Activated T-helper 17 cell treated with anti-CD3 and anti-CD28 coated beads, Interleukin-2, amount 50 U/mL, for 72 hours (primary cell): ENCODE results near the gene RIPK4. TPM values are rescaled to one million over a fixed set of nuclear protein-coding genes. Genes with fewer than 3 reads are reported as not detected.
"Not testable (repeated sequence)": the region's sequence is repeated elsewhere in the genome, so short reads cannot be mapped to it uniquely, and the experiment has no call there.

Experiments
- ATAC-seq: fragments of 150-1000 bp; cut with Tn5 transposase; replicated peaks from 2 replicates; pipeline ENCODE4 v1.10.0; 2021; ENCODE audit warnings: mild to moderate bottlenecking, moderate library complexity
- H3K27ac Mint-ChIP-seq: one replicate; pipeline ENCODE4 v1.8.0; 2022; ENCODE audit warnings: mixed read lengths
- H3K27me3 Mint-ChIP-seq: one replicate; pipeline ENCODE4 v1.8.0; 2022; ENCODE audit warnings: mixed read lengths
- H3K36me3 Mint-ChIP-seq: one replicate; pipeline ENCODE4 v1.8.0; 2022; ENCODE audit warnings: low read depth, mild to moderate bottlenecking, mixed read lengths
- H3K4me1 Mint-ChIP-seq: one replicate; pipeline ENCODE4 v1.8.0; 2022; ENCODE audit warnings: mixed read lengths
- H3K4me3 Mint-ChIP-seq: one replicate; pipeline ENCODE4 v1.8.0; 2022; ENCODE audit warnings: mild to moderate bottlenecking, mixed read lengths
- H3K9me3 Mint-ChIP-seq: one replicate; pipeline ENCODE4 v1.8.0; 2022; ENCODE audit warnings: mixed read lengths
- total RNA-seq, 2 donors: library from RNA; stranded (reverse); gene quantifications; one replicate each; pipeline ENCODE4 v1.2.3, GENCODE V29; 2022

Gene RIPK4
- total RNA-seq, 2 donors from 2014 or later, result 1.1 TPM; not detected in 1

- Mint-ChIP-seq H3K9me3 (peaks cover 21% of the 10 kb centered on the region), H3K27ac (no peak overlapping the region), H3K4me3 (no peak overlapping the region), H3K27me3 (peaks cover 42% of the 10 kb centered on the region), H3K36me3 (no peaks in the 10 kb centered on the region), H3K4me1 (no peaks in the 10 kb centered on the region)
- ATAC-seq, result no peak
Observed at GRCh38 chr21:41733951-41734689, 32.7 kb downstream of the RIPK4 start.

- Mint-ChIP-seq H3K4me3 (no peak overlapping the region), H3K27ac (no peak overlapping the region), H3K9me3 (peaks cover 11% of the 10 kb centered on the region), H3K36me3 (no peaks in the 10 kb centered on the region), H3K4me1 (no peaks in the 10 kb centered on the region), H3K27me3 (peaks cover 31% of the 10 kb centered on the region)
- ATAC-seq, result no peak
Observed at GRCh38 chr21:41731081-41731480, 35.8 kb downstream of the RIPK4 start.

- H3K27ac Mint-ChIP-seq, result no peak overlapping the region
- peaks cover 27% of the 10 kb centered on the region for H3K27me3 Mint-ChIP-seq
- H3K4me1 Mint-ChIP-seq, result no peaks in the 10 kb centered on the region
- no peak for ATAC-seq
- no peaks in the 10 kb centered on the region for H3K36me3 Mint-ChIP-seq
- peaks cover 11% of the 10 kb centered on the region for H3K9me3 Mint-ChIP-seq
- H3K4me3 Mint-ChIP-seq, result no peak overlapping the region
Observed at GRCh38 chr21:41730367-41730765, 36.5 kb downstream of the RIPK4 start.

- Mint-ChIP-seq H3K4me3 (no peak overlapping the region), H3K9me3 (peaks cover 11% of the 10 kb centered on the region), H3K27me3 (peaks cover 29% of the 10 kb centered on the region), H3K4me1 (no peaks in the 10 kb centered on the region), H3K27ac (no peak overlapping the region), H3K36me3 (no peaks in the 10 kb centered on the region)
- ATAC-seq, result no peak
Observed at GRCh38 chr21:41729701-41730366, 37.0 kb downstream of the RIPK4 start.

- Mint-ChIP-seq H3K27ac (no peak overlapping the region), H3K27me3 (peaks cover 38% of the 10 kb centered on the region), H3K36me3 (no peaks in the 10 kb centered on the region), H3K4me3 (no peak overlapping the region), H3K9me3 (peaks cover 9% of the 10 kb centered on the region), H3K4me1 (no peaks in the 10 kb centered on the region)
- ATAC-seq, result no peak
Observed at GRCh38 chr21:41727784-41728763, 38.8 kb downstream of the RIPK4 start.

GRCh38 chr21:41726970-41727783, 39.7 kb downstream of the RIPK4 start:
- Mint-ChIP-seq H3K27ac (no peak overlapping the region), H3K36me3 (no peaks in the 10 kb centered on the region), H3K4me3 (no peak overlapping the region), H3K9me3 (peaks cover 6% of the 10 kb centered on the region), H3K4me1 (no peaks in the 10 kb centered on the region), H3K27me3 (peaks cover 35% of the 10 kb centered on the region)
- ATAC-seq, result no peak

- Mint-ChIP-seq H3K9me3 (peaks cover 5% of the 10 kb centered on the region), H3K27ac (no peak overlapping the region), H3K36me3 (no peaks in the 10 kb centered on the region), H3K4me1 (no peaks in the 10 kb centered on the region), H3K4me3 (no peak overlapping the region), H3K27me3 (peaks cover 39% of the 10 kb centered on the region)
- no peak for ATAC-seq
Observed at GRCh38 chr21:41726630-41726969, 40.3 kb downstream of the RIPK4 start.

- Mint-ChIP-seq H3K4me1 (no peaks in the 10 kb centered on the region), H3K36me3 (no peaks in the 10 kb centered on the region), H3K27me3 (peaks cover 35% of the 10 kb centered on the region), H3K4me3 (no peak overlapping the region), H3K9me3 (peaks cover under 1% of the 10 kb centered on the region), H3K27ac (no peak overlapping the region)
- ATAC-seq, result no peak
Observed at GRCh38 chr21:41726058-41726558, 40.7 kb downstream of the RIPK4 start.

GRCh38 chr21:41725421-41726031, 41.3 kb downstream of the RIPK4 start:
- H3K27me3 Mint-ChIP-seq, result peaks cover 32% of the 10 kb centered on the region
- ATAC-seq, result no peak
- no peaks in the 10 kb centered on the region for H3K4me1 Mint-ChIP-seq
- no peaks in the 10 kb centered on the region for H3K9me3 Mint-ChIP-seq
- no peak overlapping the region for H3K27ac Mint-ChIP-seq
- H3K4me3 Mint-ChIP-seq, result peak overlapping the region; percentile 20
- H3K36me3 Mint-ChIP-seq, result no peaks in the 10 kb centered on the region

- H3K4me3 Mint-ChIP-seq, ATAC-seq, H3K36me3 Mint-ChIP-seq, H3K9me3 Mint-ChIP-seq, H3K27ac Mint-ChIP-seq, H3K4me1 Mint-ChIP-seq: not testable (repeated sequence)
- H3K27me3 Mint-ChIP-seq, result peaks cover 36% of the 10 kb centered on the region
Observed at GRCh38 chr21:41723835-41724234, 43.0 kb downstream of the RIPK4 start.

GRCh38 chr21:41722052-41723018, 44.5 kb downstream of the RIPK4 start:
- no peaks in the 10 kb centered on the region for H3K4me1 Mint-ChIP-seq
- no peaks in the 10 kb centered on the region for H3K36me3 Mint-ChIP-seq
- no peak for ATAC-seq
- no peak overlapping the region for H3K27ac Mint-ChIP-seq
- H3K9me3 Mint-ChIP-seq, result no peaks in the 10 kb centered on the region
- H3K27me3 Mint-ChIP-seq, result peaks cover 36% of the 10 kb centered on the region
- H3K4me3 Mint-ChIP-seq, result no peak overlapping the region

- H3K9me3 Mint-ChIP-seq, result no peaks in the 10 kb centered on the region
- no peaks in the 10 kb centered on the region for H3K36me3 Mint-ChIP-seq
- no peak overlapping the region for H3K4me3 Mint-ChIP-seq
- H3K4me1 Mint-ChIP-seq, result no peaks in the 10 kb centered on the region
- H3K27me3 Mint-ChIP-seq, result peaks cover 36% of the 10 kb centered on the region
- no peak overlapping the region for H3K27ac Mint-ChIP-seq
- no peak for ATAC-seq
Observed at GRCh38 chr21:41720250-41720649, 46.6 kb downstream of the RIPK4 start.

GRCh38 chr21:41719691-41720090, 47.2 kb downstream of the RIPK4 start:
- no peak for ATAC-seq
- H3K9me3 Mint-ChIP-seq, result no peaks in the 10 kb centered on the region
- H3K4me1 Mint-ChIP-seq, result no peaks in the 10 kb centered on the region
- peaks cover 37% of the 10 kb centered on the region for H3K27me3 Mint-ChIP-seq
- H3K4me3 Mint-ChIP-seq, result no peak overlapping the region
- H3K27ac Mint-ChIP-seq, result no peak overlapping the region
- H3K36me3 Mint-ChIP-seq, result no peaks in the 10 kb centered on the region
